ENCODE data around the gene ALPP.

Gene ALPP

GRCh38 chr2:232431705-232432590 is 53.4 kb downstream of the ALPP start:
- no peak for DNase-seq
